Neural progenitor cell (in vitro differentiated cells): ENCODE results near the gene NMUR1.

Source experiments
- CTCF ChIP-seq: fragments of 200-600 bp; sonication (generic); IDR thresholded peaks from 2 replicates; pipeline ENCODE4 v1.5.1; 2017; ENCODE audit warnings: antibody characterized with exemption, mild to moderate bottlenecking
- EZH2 ChIP-seq: fragments of 200-600 bp; sonication (generic); IDR thresholded peaks from 2 replicates; pipeline ENCODE4 v1.6.1; 2017; ENCODE audit warnings: antibody characterized with exemption, mild to moderate bottlenecking, moderate library complexity
- EZH2phosphoT487 ChIP-seq: fragments of 200-600 bp; sonication (generic); IDR thresholded peaks from 2 replicates; pipeline ENCODE4 v1.6.1; 2017; ENCODE audit warnings: antibody characterized with exemption

DNA sequence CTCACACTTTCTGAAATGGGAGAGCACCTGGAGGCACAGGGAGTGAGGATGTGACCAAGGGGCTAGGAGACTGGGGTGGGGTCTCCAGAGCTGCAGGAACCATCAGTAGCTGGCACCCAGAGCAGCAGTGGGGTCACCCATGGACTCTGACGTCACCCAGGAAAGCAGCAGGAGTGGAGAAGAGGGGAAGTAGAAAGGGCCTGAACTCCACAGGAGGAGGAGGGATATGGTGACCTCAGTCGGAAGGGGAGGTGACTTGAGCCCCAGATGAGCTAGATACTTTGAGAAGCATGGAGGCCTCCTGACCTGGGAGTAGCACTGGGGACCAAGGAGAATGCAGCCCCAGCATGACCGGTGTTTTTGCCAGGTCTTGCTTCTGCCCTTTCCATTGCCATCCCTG, 8.8 kb downstream of the NMUR1 start:
- TF ChIP-seq CTCF, result no peak
- TF ChIP-seq EZH2phosphoT487, result no peak
- no peak for TF ChIP-seq EZH2
